ENCODE data around the gene TECPR2.

GRCh38 chr14:102481791-102482238 lies 119.1 kb downstream of the TECPR2 start:
- no peak for TF ChIP-seq CTCF (optimal IDR thresholded peaks at IDR 0.05 in 1 of 3, IDR thresholded peaks at IDR 0.05 in 1 of 3, conservative IDR thresholded peaks at IDR 0.05 in 1 of 3; ENCODE audit: extremely low read depth in 1 of 3, insufficient read depth in 2 of 3, low read length in 3 of 3)
- TF ChIP-seq EZH2 (IDR thresholded peaks at IDR 0.05; ENCODE audit: low read length), result no peak
